Hematopoietic multipotent progenitor cell treated with erythropoietin and hydrocortisone succinate and interleukin-3 and kit ligand, for 17 days (in vitro differentiated cells): ENCODE measurements around the gene ADD1.
"Not testable (repeated sequence)": the region's sequence is repeated elsewhere in the genome, so short reads cannot be mapped to it uniquely, and the experiment has no call there.

Source experiments
- DNase-seq: peaks from one replicate; pipeline ENCODE4 v3.0.0-alpha.2; 2015; ENCODE audit warnings: low spot score

ADD1 gene

DNA sequence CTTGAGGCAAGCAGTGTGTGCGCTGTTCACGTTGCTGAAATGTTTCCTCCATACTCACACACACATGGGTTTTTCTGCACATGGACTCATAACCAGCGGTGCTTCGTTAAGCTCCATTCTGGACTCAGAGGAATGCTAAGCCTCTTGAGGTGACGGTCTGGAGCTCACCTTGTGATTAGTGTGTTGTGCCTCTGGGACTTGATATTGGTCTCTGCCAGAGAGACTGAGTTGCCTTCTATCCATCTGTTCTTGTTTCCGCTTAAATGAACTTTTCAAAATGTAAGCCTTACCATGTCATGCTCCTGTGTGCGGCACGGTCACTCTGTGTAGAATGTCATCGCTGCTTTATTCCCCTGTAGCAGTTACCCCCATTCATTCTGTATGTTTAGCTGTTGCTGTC is 42.5 kb downstream of the ADD1 start:
- DNase-seq = no peak

DNA sequence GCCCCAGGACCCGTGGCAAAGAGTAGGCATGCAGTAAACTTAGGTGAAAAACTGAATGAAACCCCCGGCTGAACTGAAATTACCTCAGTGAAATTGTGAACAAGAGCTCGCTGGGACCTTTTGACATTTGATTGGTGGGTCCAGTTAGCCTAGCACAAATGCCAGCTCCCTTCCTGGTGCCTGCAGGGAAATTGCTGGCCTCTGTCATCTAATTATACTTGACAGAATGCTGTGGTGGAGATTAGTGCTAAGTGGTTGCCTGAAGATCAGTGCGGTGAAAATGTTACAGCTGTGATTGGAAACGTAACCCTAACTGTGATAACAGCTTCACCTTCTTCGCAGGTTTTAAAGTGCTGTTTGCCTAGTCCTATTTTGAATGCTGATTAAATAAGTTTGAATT is 43.0 kb downstream of the ADD1 start:
- DNase-seq = no peak

DNA sequence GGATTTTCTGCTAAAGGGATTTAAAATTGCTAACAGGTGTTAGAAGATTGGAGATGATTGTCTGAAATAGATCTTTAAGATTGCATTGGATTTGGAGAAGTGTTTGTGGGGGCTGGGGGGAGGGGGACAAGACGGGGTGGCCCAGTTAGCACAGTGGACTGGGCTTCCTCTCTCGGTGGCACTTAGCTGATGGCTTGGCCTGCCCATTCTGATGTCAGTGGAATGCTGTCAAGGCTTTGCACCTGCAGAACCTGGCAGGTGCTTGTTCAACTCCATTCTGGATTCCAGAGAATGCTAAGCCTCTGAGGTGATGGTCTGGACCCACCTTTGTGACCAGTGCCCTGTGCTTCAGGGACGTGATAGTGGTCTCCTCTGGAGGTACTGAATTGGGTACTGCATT is 43.7 kb downstream of the ADD1 start:
- no peak for DNase-seq

DNA sequence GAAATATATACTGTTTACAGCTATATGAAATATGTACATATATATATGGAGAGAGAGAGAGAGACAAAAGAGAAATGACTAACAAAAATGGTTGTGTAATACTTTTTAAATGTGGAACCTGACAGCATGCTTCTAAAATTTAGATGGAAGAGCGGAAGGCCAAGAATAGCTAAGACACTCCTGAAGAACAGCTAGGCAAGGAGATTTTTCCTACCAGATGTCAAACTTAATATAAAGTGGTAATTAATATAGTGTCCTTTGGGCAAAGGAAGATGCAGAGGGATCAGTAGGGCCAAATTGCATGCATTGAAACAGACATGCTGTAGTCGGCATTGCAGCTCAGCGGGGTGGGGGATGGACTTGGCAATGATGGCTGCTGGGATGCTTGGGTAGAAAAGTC is 45.2 kb downstream of the ADD1 start:
- DNase-seq = no peak

DNA sequence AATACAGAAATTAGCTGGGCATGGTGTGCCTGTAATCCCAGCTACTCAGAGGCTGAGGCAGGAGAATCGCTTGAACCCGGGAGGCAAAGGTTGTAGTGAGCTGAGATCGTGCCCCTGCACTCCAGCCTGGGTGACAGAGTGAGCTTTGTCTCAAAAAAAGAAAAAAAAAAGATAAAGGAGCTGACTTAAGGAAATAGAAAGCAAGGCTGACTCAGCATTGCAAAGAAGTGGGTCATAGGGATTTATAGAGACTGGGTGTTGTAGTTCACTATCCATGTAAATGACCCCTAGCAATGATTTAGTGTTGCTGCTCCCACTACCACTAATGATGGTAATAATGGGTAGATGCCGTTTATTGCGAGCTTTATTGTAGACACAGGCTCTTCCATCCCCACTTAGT is 47.6 kb downstream of the ADD1 start:
- no peak for DNase-seq

DNA sequence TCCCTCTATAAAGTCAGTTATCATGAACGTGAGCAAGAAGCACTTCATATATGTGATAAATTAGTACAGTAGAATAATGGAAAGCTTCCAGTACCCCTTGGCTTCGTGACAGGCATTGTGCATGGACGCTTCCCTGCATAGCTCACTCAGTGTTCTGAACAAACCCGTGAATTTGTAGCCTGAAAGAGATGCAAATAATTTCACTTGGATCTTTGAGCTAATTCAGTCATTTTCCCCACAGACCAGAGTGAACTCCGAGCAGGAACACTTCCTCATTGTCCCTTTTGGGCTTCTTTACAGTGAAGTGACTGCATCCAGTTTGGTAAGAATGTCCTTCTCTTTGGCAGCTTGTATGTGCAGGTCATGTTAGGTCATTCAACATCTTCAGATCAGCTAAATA is 50.1 kb downstream of the ADD1 start:
- no peak for DNase-seq

DNA sequence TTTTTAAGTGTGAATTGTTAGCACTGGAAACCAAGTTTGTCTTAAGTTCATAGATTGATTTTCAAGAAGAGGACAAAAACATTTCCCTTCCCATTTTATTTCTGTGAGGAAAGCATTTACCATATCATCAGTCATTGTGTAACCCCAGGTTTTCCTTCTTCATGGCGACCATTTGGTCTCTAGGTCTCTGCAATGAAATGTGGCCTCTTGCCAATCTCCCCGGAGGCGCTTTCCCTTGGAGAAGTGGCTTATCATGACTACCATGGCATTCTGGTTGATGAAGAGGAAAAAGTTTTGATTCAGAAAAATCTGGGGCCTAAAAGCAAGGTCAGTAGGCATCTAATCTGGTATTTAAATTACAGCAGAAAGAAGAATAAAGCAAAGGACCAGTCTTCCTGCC is 54.4 kb downstream of the ADD1 start:
- no peak for DNase-seq

DNA sequence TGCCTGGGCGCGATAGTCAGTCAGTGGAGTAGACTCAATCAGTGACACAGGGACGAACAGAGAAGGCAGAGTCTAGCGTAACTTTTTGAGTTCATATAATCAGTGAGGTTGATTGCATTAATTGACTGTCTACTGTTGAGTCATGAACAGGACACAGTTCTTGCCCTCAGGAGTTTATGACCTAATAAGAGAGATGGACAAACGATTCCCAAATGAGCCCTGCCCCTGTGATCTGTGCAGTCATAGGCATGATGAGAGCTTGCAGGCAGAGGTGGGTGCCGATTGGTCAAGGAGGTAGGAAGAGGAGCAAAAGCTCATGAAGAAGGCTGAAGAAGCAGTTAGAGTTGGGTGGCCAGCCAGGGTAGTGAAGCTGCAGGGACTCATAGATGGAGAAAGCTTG is 57.1 kb downstream of the ADD1 start:
- no peak for DNase-seq

DNA sequence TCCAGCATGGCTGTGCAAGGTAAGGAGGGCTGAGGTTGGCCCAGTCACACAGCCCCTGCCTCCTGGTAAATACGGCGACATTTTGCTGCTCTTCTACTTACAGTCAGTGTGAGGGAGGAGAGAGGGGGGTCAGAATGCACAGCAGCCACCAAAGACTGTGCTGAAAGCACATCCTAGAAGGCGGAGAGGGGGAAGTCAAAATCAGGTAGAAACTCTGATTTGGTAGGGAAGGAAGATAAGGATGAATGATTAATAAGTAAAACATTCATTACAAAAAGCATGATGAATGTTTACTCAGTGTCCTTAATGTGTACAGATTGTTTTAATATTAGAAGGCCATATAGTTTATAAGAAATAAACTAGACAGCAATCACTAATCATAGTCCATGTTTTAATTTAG is 57.5 kb downstream of the ADD1 start:
- no peak for DNase-seq

DNA sequence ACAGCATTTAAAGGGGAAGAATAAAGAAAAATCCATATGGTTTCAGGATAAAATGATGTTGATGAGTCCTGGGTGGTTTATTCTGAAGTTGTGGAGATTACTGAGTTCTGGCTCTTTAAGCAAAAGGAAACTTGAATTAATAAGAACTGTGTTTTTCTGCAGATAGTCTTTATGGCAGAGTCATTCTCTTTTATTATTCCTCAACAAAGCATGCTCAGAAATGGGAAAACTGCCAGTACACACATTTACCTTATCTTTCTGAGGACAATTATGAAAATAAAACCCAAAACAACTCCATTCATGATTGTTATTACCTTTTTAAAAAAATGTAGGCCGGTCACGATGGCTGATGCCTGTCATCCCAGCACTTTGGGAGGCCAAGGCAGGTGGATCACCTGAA is 58.5 kb downstream of the ADD1 start:
- DNase-seq = no peak

DNA sequence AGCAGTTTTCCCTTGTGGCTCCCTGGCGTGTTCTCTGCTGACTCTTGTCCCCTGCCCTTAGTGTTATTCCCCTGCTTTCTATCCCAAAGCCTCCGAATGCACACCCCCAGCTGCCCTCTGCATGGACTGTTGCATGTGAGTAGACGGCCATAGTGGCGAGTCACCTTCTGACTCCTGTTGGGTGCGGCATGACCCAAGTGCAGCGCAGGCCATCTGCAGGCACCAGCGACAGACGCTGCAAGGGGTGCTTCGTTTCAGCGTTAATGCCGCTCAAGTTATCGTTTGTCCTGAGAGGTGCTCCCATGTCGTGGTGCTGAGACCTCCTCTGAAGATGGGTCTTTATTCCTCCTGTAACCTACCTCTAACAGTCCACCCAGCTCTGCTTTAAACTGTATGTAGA is 61.9 kb downstream of the ADD1 start:
- DNase-seq = no peak

DNA sequence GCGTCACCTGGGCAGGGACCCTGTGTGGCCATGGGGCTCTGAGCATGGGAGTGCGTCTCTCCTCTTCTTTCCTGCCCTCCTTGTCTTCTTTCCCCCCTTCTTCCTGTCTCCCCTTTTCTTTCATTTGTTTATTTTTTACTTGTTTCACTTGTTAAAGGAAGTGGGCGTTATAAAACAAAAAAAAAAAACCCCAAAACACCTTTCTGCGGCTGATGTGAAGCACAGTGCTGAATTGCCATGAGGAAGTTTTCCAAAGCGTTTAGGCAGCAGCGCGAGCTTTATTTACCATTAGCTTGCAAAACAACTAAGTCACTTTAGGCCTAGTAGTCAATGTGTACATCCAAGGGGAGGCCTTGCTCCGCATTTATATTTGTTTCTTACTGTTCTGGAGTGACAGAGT is 62.6 kb downstream of the ADD1 start:
- no peak for DNase-seq

DNA sequence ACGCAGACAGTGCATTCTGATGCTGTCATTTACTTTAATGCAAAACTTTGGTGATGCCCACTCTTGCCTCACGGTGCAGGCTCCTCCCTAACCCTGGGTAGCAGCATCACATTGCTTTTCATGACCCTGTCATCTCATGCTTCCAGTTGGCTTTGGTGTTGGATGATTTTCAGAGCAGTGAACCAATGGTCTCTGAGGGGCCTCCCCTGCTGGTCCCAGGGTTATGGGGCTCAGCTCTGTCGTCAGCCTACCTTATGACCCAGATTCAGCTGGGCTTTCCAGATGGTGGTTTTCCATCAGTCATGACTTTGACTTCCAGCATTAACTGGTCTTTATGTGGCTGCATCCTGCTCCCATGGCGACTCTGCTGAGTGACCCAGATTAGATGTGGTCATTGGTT is 63.6 kb downstream of the ADD1 start:
- DNase-seq = no peak

DNA sequence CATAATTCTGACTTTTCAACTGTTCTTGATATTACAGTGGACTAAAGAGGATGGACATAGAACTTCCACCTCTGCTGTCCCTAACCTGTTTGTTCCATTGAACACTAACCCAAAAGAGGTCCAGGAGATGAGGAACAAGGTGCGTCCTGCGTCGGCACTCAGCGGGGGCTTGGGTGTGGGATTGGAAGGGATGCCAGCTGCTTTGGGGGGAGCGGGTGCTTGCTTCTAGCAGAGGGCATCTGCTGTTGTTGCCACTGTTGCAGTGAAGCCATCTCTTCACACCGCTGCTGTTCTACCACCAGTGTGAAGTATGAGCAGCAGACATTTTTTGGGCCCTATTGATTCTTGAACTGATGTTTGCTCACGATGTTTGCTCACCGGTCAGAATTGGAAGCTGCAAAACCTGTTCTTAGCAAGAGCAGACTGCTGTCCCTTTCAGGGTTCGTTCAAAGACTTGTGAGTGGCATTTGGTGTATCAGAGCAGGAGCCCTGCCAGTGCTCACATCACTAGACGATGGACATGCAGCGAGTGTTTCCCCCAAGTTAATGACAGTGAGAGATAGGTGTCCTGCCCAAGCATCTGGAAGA is 64.2 kb downstream of the ADD1 start:
- no peak for DNase-seq

DNA sequence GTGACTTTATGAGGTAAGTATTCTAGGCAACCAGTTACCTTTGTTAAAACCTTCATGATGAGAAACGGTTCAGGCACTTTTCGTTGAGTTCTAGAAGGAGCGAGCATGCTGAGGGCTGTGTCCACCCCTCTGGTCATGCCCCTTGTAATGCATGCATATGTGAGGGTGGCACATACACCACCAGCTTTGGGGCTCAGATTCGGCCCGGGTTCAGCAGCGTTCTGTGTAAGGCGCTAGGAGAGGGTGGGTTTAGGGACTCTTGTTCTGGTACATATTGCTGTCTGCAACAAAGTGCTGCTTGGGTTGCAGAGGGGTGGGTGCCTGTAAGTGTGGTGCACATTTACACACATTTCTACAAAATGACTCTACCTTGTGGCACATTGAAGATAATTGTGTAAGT is 65.0 kb downstream of the ADD1 start:
- no peak for DNase-seq

DNA sequence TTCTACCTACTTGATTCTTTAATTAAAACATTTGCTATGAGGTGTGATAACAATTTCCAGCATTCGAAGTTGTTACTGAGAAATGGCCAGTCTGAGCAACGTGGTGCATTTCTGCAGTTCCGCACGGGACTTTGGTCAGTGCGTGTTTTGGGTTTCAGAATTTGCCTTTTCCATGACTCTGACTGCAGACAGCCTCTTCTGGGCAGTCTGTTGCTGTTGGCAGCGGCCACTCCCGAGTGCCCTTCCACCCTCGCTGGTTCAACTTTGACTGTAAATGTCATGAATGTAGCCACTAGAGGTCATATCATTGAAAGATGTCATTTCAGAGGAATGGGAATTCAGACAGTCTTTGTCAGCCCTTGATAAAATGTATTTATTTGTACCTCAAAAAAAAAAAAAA is 65.9 kb downstream of the ADD1 start:
- DNase-seq = no peak

DNA sequence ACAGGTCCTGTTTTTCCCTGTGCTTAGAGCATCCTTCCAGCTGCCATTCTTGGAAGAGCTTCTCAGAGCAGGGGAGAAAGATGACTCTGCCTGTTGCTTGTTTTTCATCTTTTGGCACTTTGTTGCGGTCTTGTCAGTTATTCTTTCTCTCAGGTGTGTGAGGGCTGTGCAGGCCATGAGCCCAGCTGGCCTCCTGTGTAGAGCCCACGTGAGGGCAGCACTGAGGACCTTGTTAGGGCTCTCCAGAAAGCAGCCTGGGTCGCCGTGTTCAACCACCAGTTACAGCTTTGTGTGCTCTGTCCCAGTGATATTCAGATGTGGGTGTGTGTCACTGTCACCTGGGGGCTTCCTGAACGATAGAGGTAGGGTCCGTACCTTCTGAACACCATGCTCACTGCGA is 66.8 kb downstream of the ADD1 start:
- no peak for DNase-seq

DNA sequence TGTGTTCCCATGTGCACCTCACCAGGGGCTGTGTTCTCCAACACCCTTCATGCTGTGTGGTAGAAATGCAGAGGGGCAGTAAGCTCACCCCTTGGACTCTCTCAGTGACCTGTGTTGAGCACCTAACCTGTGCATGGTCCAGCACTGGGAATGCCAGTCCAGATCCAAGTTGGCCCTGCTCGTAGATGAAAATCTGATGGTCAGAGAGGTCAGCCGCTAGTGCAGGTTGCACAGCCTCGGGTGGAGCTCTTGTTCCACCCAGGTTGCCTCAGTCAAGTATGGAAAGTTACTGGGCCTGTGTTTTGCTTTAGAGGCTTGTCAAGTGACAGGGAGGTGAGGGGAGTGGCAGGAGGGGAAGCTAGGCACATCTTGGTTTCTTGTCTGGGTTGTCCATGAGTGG is 68.2 kb downstream of the ADD1 start:
- DNase-seq = no peak

DNA sequence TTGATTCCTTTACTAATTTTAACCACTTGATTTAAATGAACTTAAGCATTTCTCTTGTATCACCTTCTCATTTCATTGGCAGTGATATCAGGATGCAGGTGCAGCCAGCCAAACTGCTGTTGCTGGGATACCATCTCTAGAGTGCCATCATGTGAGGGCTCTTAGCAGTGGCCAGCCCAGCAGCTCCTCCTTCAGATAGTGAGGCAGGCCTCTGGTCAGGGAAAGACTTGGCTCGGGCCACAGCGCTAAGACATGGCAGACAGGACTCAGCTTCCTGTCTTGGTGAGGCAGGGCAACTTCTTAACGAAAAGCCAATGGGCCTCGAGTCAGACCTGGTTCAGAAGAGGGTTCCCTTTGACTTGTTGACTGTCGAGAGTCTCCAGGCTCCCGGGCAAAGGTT is 69.5 kb downstream of the ADD1 start:
- DNase-seq = no peak

DNA sequence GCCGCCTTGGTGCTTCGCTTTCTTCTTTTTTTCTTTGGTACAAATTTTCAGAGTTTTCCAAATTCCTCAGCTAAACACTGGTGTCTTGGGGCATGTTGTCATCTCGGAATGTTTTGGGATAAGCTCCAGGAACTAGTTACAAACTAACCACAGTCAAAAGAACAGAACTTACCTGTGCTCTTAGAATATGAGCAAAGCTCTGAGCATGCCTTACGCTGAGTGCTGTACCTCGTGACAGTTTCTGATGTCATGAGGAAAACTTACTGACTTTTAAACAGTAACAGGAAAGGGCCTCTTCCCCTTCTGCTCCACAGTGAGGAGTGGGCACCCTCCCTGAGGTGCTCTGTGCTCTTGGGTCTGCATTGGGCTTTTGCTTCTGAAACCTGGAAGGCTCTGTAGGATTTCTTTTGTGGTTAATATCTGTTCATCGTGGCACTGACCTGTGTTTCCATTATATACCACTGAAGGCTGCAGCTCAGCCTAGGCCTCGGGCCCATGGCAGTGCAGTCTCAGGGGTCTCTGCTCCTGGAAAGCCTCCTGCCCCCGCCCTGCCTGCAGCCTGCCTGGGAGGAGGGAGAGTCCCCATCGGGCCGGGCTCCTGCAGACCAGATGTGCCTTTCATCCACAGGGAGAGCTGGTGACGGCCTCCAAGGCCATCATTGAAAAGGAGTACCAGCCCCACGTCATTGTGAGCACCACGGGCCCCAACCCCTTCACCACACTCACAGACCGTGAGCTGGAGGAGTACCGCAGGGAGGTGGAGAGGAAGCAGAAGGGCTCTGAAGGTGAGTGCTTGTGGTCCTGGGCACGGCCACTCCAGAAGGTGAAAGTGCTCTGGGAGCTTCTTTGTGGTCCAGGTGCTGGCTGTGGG is 70.8 kb downstream of the ADD1 start:
- DNase-seq = no peak

DNA sequence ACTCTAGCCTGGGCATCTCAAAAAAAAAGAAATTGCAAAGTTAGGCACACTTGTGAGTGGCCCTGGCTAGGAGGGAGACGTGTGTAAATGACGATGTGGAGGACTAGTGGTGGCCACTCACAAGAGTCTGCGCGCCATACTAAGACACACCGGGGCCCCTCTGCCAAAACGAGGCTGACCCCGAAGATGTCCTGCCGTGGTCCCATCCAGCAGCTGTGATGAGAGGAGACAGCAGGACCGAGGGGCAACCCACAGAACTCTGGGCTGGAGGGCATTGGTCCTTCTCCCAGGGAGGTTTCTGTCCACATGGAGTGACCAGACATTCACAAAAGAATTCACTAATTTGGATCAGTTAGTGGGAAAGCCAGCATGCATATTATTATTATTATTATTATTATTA is 72.1 kb downstream of the ADD1 start:
- no peak for DNase-seq

DNA sequence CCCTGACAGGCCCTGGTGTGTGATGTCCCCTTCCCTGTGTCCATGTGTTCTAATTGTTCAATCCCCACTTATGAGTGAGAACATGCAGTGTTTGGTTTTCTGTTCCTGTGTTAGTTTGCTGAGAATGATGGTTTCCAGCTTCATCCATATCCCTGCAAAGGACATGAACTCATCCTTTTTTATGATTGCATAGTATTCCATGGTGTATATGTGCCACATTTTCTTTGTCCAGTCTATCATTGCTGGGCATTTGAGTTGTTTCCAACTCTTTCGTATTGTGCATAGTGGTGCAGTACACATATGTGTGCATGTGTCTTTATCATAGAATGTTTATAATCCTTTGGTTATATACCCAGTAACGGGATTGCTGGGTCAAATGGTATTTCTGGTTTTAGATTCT is 73.1 kb downstream of the ADD1 start:
- DNase-seq = not testable (repeated sequence)

DNA sequence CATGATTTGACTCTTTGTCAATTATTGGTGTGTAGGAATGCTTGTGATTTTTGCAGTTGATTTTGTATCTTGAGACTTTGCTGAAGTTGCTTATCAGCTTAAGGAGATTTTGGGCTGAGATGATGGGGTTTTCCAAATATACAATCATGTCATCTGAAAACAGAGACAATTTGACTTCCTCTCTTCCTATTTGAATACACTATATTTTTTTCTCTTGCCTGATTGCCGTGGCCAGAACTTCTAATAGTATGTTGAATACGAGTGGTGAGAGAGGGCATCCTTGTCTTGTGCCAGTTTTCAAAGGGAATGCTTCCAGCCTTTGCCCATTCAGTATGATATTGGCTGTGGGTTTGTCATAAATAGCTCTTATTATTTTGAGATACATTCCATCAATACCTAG is 74.7 kb downstream of the ADD1 start:
- not testable (repeated sequence) for DNase-seq

DNA sequence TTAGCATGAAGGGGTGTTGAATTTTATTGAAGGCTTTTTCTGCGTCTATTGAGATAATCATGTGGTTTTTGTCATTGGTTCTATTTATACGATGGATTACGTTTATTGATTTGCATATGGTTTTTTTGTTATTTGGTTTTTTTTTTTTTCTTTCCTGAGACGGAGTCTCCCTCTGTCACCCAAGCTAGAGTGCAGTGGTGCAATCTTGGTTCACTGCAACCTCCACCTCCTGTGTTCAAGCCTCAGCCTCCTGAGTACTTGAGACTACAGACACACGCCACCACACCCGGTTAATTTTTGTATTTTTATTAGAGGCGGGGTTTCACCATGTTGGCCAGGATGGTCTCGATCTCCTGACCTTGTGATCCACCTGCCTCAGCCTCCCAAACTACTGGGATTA is 75.1 kb downstream of the ADD1 start:
- DNase-seq = not testable (repeated sequence)
